ENCODE measurements around the gene BPIFB2.

BPIFB2 gene

GRCh38 chr20:33018169-33018931, 10.8 kb downstream of the BPIFB2 start:
- TF ChIP-seq FOXM1 (IDR thresholded peaks at IDR 0.05; ENCODE audit: borderline replicate concordance, low read depth) (no peak), EP300 (IDR thresholded peaks at IDR 0.05; ENCODE audit: borderline replicate concordance) (no peak), CEBPB (IDR thresholded peaks at IDR 0.05) (no peak), CREB1 (IDR thresholded peaks at IDR 0.05; ENCODE audit: low read depth) (no peak), ZBTB7A (IDR thresholded peaks at IDR 0.05; ENCODE audit: low read depth) (no peak), NFIC (IDR thresholded peaks at IDR 0.05) (no peak), TAF1 (IDR thresholded peaks at IDR 0.05; ENCODE audit: low read depth) (no peak), RAD21 (IDR thresholded peaks at IDR 0.05; ENCODE audit: low read depth) (no peak), TEAD4 (IDR thresholded peaks at IDR 0.05) (no peak), MAX (IDR thresholded peaks at IDR 0.05) (no peak)

- TF ChIP-seq RAD21 (IDR thresholded peaks at IDR 0.05; ENCODE audit: low read depth), result peak; percentile 12; the same call in 1 of the 2 replicates
- no peak for TF ChIP-seq CREB1 (IDR thresholded peaks at IDR 0.05; ENCODE audit: low read depth)
- TF ChIP-seq EP300 (IDR thresholded peaks at IDR 0.05; ENCODE audit: borderline replicate concordance), result no peak
- no peak for TF ChIP-seq TAF1 (IDR thresholded peaks at IDR 0.05; ENCODE audit: low read depth)
- no peak for TF ChIP-seq FOXM1 (IDR thresholded peaks at IDR 0.05; ENCODE audit: borderline replicate concordance, low read depth)
- no peak for TF ChIP-seq MAX (IDR thresholded peaks at IDR 0.05)
Measured at GRCh38 chr20:33019465-33020277, 12.2 kb downstream of the BPIFB2 start.

GRCh38 chr20:33020278-33021161, 13.0 kb downstream of the BPIFB2 start:
- TF ChIP-seq MAX (IDR thresholded peaks at IDR 0.05), result no peak
- no peak for TF ChIP-seq FOXM1 (IDR thresholded peaks at IDR 0.05; ENCODE audit: borderline replicate concordance, low read depth)
- TF ChIP-seq CEBPB (IDR thresholded peaks at IDR 0.05), result no peak

GRCh38 chr20:33021879-33022278, 14.4 kb downstream of the BPIFB2 start:
- TF ChIP-seq REST (IDR thresholded peaks at IDR 0.05; ENCODE audit: low read depth) (no peak), CREB1 (IDR thresholded peaks at IDR 0.05; ENCODE audit: low read depth) (no peak), EGR1 (IDR thresholded peaks at IDR 0.05) (no peak), CEBPB (IDR thresholded peaks at IDR 0.05) (no peak), TCF12 (IDR thresholded peaks at IDR 0.05; ENCODE audit: low read depth) (no peak), ZBTB7A (IDR thresholded peaks at IDR 0.05; ENCODE audit: low read depth) (no peak), EP300 (IDR thresholded peaks at IDR 0.05; ENCODE audit: borderline replicate concordance) (no peak)

- TF ChIP-seq USF1 (IDR thresholded peaks at IDR 0.05), result no peak
- no peak for TF ChIP-seq FOXM1 (IDR thresholded peaks at IDR 0.05; ENCODE audit: borderline replicate concordance, low read depth)
Measured at GRCh38 chr20:33022289-33022688, 14.8 kb downstream of the BPIFB2 start.

- TF ChIP-seq CREB1 (IDR thresholded peaks at IDR 0.05; ENCODE audit: low read depth) (no peak), USF1 (IDR thresholded peaks at IDR 0.05) (no peak), TEAD4 (IDR thresholded peaks at IDR 0.05) (no peak), RAD21 (IDR thresholded peaks at IDR 0.05; ENCODE audit: low read depth) (no peak), EGR1 (IDR thresholded peaks at IDR 0.05) (no peak), TAF1 (IDR thresholded peaks at IDR 0.05; ENCODE audit: low read depth) (no peak), REST (IDR thresholded peaks at IDR 0.05; ENCODE audit: low read depth) (no peak), YY1 (IDR thresholded peaks at IDR 0.05; ENCODE audit: low read depth) (no peak), ZBTB7A (IDR thresholded peaks at IDR 0.05; ENCODE audit: low read depth) (no peak), NFIC (IDR thresholded peaks at IDR 0.05) (no peak), CEBPB (IDR thresholded peaks at IDR 0.05) (no peak), MAX (IDR thresholded peaks at IDR 0.05) (no peak), FOXM1 (IDR thresholded peaks at IDR 0.05; ENCODE audit: borderline replicate concordance, low read depth) (no peak), TCF12 (IDR thresholded peaks at IDR 0.05; ENCODE audit: low read depth) (no peak)
Measured at GRCh38 chr20:33022694-33023438, 15.4 kb downstream of the BPIFB2 start.

Measured in Ishikawa (cell line).